Astrocyte of the spinal cord (primary cell): Measurements from ENCODE around the gene FBXO3.
"Not testable (repeated sequence)": the region's sequence is repeated elsewhere in the genome, so short reads cannot be mapped to it uniquely, and the experiment has no call there.

Experiments
- DNase-seq: peaks from one replicate; pipeline ENCODE4 v3.0.0; 2011; ENCODE audit warnings: low read depth, low spot score
- H3K4me3 ChIP-seq: 2 replicates; pipeline ENCODE4 v1.5.1; 2011; ENCODE audit warnings: low read depth, mild to moderate bottlenecking, low read length, moderate library complexity
- CTCF ChIP-seq: IDR thresholded peaks from 2 replicates; pipeline ENCODE4 v1.5.1; 2012; ENCODE audit warnings: low read depth, mild to moderate bottlenecking, low read length, inconsistent platforms
- in situ Hi-C: cut with HindIII; loops from 2 replicates; pipeline ENCODE4 v1.10.0; 2017; ENCODE audit warnings: low sequenced_read_pairs

FBXO3 gene

GRCh38 chr11:33801821-33802193 lies 27.5 kb upstream of the FBXO3 start:
- H3K4me3 ChIP-seq, result peak overlapping the region; percentile 42
- in situ Hi-C loops, result no loop called here
- TF ChIP-seq CTCF, result no peak
- no peak for DNase-seq

GRCh38 chr11:33797879-33798278 lies 23.6 kb upstream of the FBXO3 start:
- no peak for TF ChIP-seq CTCF
- in situ Hi-C loops, result no loop called here
- no peak for DNase-seq
- no peak overlapping the region for H3K4me3 ChIP-seq

GRCh38 chr11:33790040-33790439 lies 15.7 kb upstream of the FBXO3 start:
- no peak overlapping the region for H3K4me3 ChIP-seq
- DNase-seq, result no peak
- in situ Hi-C loops, result no loop called here
- no peak for TF ChIP-seq CTCF

- H3K4me3 ChIP-seq, DNase-seq, in situ Hi-C loops: not testable (repeated sequence)
Observed at GRCh38 chr11:33788095-33788494, 13.8 kb upstream of the FBXO3 start.

GRCh38 chr11:33787076-33787475 lies 12.8 kb upstream of the FBXO3 start:
- DNase-seq, result no peak
- TF ChIP-seq CTCF, result no peak
- in situ Hi-C loops, result no loop called here
- no peak overlapping the region for H3K4me3 ChIP-seq

- in situ Hi-C loops, result no loop called here
- H3K4me3 ChIP-seq, result no peak overlapping the region
- no peak for TF ChIP-seq CTCF
- no peak for DNase-seq
Observed at GRCh38 chr11:33785609-33786008, 11.3 kb upstream of the FBXO3 start.

GRCh38 chr11:33779849-33780528 lies 5.7 kb upstream of the FBXO3 start:
- no peak overlapping the region for H3K4me3 ChIP-seq
- in situ Hi-C loops, result no loop called here
- no peak for TF ChIP-seq CTCF
- DNase-seq, result peak; percentile 83
